ENCODE data around the gene CCDC117. TPM values are rescaled to one million over a fixed set of nuclear protein-coding genes. Genes with fewer than 3 reads are reported as not detected.

CCDC117 gene
- total RNA-seq, 1 experiment from 2014 or later: 40.0 TPM

DNA sequence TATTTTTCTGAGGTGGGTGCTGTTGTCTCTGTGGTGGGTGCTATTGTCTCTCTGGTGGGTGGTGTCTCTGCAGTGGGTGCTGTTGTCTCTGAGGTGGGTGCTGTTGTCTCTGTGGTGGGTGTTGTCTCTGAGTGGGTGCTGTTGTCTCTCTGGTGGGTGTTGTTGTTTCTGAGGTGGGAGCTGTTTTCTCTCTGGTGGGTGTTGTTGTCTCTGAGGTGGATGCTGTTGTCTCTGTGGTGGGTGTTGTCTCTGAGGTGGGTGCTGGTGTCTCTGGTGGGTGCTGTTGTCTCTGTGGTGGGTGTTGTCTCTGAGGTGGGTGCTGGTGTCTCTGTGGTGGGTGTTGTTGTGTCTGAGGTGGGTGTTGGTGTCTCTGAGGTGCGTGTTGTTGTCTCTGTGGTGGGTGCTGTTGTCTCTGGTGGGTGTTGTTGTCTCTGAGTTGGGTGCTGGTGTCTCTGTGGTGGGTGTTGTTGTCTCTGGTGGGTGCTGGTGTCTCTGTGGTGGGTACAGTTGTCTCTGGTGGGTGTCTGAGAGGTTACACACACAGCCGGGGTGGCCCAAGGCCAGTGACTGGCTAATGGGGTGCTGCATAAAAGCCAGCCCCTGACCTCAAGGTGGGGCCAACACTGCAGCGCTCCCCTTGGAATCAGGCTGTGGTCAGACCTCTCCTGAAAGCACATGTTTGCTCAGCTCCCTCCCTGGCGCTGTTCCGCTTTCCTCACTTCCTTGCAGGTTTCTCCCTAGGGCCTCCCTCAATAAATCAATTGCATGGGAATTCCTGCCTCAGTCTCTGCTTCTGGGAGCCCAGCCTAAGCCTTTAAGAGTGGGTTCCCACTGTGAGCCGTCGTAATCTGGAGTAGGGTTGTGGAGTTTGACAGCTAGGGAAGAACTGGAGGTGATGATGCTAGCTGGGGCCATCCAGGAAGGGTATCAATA lies 58.9 kb downstream of the CCDC117 start:
- no peak overlapping the region for H4K91ac ChIP-seq (ENCODE audit: insufficient read length, low read depth, low read length)
- H3K9me3 Mint-ChIP-seq: no peaks in the 10 kb centered on the region

More for the DNA sequence above, 58.9 kb downstream of the CCDC117 start:
- H4K20me1 ChIP-seq (ENCODE audit: control insufficient read depth, insufficient read depth, insufficient read length): no peaks in the 10 kb centered on the region
- no peak overlapping the region for H3K27ac ChIP-seq (ENCODE audit: insufficient read length, low read depth, low read length)
- H2BK20ac ChIP-seq (ENCODE audit: low read depth, low read length, poor library complexity, severe bottlenecking): no peak overlapping the region
- no peak overlapping the region for H3K56ac ChIP-seq (ENCODE audit: insufficient read length, low read depth, low read length)
- H4K5ac ChIP-seq (ENCODE audit: insufficient read length, low read depth, low read length): no peak overlapping the region
- H3K79me2 ChIP-seq (ENCODE audit: insufficient read depth, low read length): no peaks in the 10 kb centered on the region
- H2BK120ac ChIP-seq (ENCODE audit: low read depth, low read length, poor library complexity, severe bottlenecking): no peak overlapping the region
- no peak overlapping the region for H2BK12ac ChIP-seq (ENCODE audit: insufficient read length, low read depth, low read length)
- Mint-ChIP-seq H3K27ac (peak overlapping the region; percentile 13 to 73 (median 37); a peak in 4 of 7 replicates), H3K27me3 (ENCODE audit: low read depth) (no peaks in the 10 kb centered on the region), H3K4me3 (no peak overlapping the region), H3K36me3 (ENCODE audit: insufficient read depth in 1 of 3, low read depth in 3 of 3) (peaks cover 0 to 3% (median 0%) of the 10 kb centered on the region in 3 experiments; a peak in 2 of 7 replicates), H3K4me1 (peaks cover 2 to 6% of the 10 kb centered on the region in 2 experiments; a peak in 3 of 4 replicates)
- no peak for TF ChIP-seq CTCF (conservative IDR thresholded peaks at IDR 0.05)
- no peak overlapping the region for H2AFZ ChIP-seq (ENCODE audit: low read length)
- H2AK5ac ChIP-seq (ENCODE audit: insufficient read length, low read length): no peak overlapping the region
- H3T11ph ChIP-seq (ENCODE audit: low read length): no peak overlapping the region
- WGBS (ENCODE audit: extremely low coverage, insufficient read length, low lambda C conversion rate): no CpG with 5 or more reads among the region's 7 CpGs
- no peak overlapping the region for H4K8ac ChIP-seq (replicated peaks; ENCODE audit: insufficient read length, low read depth, low read length)
- no peak overlapping the region for H3K4ac ChIP-seq (ENCODE audit: low read depth, low read length)
- DNase-seq: no peak
- no peak overlapping the region for H3K23ac ChIP-seq (ENCODE audit: insufficient read length, low read depth, low read length)
- H3K4me2 ChIP-seq (ENCODE audit: insufficient read depth, insufficient read length, low read length): no peak overlapping the region
- H3K4me1 ChIP-seq (ENCODE audit: insufficient read depth, low read length): no peaks in the 10 kb centered on the region
- H3K14ac ChIP-seq (ENCODE audit: insufficient read depth, low read length): no peak overlapping the region; the same call in 1 of the 2 replicates
- H3K79me1 ChIP-seq (ENCODE audit: insufficient read depth, low read depth, low read length, poor library complexity, severe bottlenecking): no peaks in the 10 kb centered on the region
- no peak overlapping the region for H2BK5ac ChIP-seq (ENCODE audit: insufficient read length, low read length)
- H2BK15ac ChIP-seq (ENCODE audit: low read depth, low read length): no peak overlapping the region
- no peaks in the 10 kb centered on the region for H3K27me3 ChIP-seq (ENCODE audit: insufficient read depth, low read length)
- no peak overlapping the region for H3K18ac ChIP-seq (ENCODE audit: insufficient read length, low read depth, low read length)
- no peak overlapping the region for H3K9ac ChIP-seq (ENCODE audit: extremely low read depth, insufficient read length, low read length)
- H3K9me3 ChIP-seq (ENCODE audit: control insufficient read depth, low read depth, low read length): no peaks in the 10 kb centered on the region
- no peaks in the 10 kb centered on the region for H3K23me2 ChIP-seq (ENCODE audit: insufficient read length, low read depth, low read length, poor library complexity, severe bottlenecking)

Data from H9 (cell line).